Endometrial microvascular endothelial cells (primary cell): ENCODE measurements around the gene GORASP2. TPM values are rescaled to one million over a fixed set of nuclear protein-coding genes. Genes with fewer than 3 reads are reported as not detected.
"Not testable (repeated sequence)": the region's sequence is repeated elsewhere in the genome, so short reads cannot be mapped to it uniquely, and the experiment has no call there.

Experiments
- in situ Hi-C: cut with HindIII; loops from 2 replicates; pipeline ENCODE4 v1.10.0; 2017; ENCODE audit warnings: low sequenced_read_pairs, low pct_unique_long_range_greater_than_20kb; ENCODE audit errors: inconsistent ontology term
- total RNA-seq: library from RNA; depleted of rRNA; stranded (reverse); fragments of >200 nt; gene quantifications from one replicate; pipeline ENCODE4 v1.2.3, GENCODE V29; 2015; ENCODE audit errors: inconsistent ontology term

The GORASP2 gene
- total RNA-seq, 1 donor from 2014 or later = 82.4 TPM

- in situ Hi-C loops = not testable (repeated sequence)
Observed at GRCh38 chr2:170921873-170922272, 7.2 kb upstream of the GORASP2 start.

- in situ Hi-C loops = no loop called here
Observed at GRCh38 chr2:170922634-170923494, 6.2 kb upstream of the GORASP2 start.

GRCh38 chr2:170923799-170924198, 5.3 kb upstream of the GORASP2 start:
- in situ Hi-C loops = no loop called here

- in situ Hi-C loops = no loop called here
Observed at GRCh38 chr2:170924969-170925368, 4.1 kb upstream of the GORASP2 start.

- in situ Hi-C loops = no loop called here
Observed at GRCh38 chr2:170925923-170926322, 3.1 kb upstream of the GORASP2 start.

GRCh38 chr2:170926743-170927297, 2.2 kb upstream of the GORASP2 start:
- in situ Hi-C loops = no loop called here

GRCh38 chr2:170928036-170928823, 823 bp upstream of the GORASP2 start:
- in situ Hi-C loops = no loop called here

- in situ Hi-C loops = no loop called here
Observed at GRCh38 chr2:170929686-170930050, 615 bp downstream of the GORASP2 start.

- in situ Hi-C loops = no loop called here
Observed at GRCh38 chr2:170930131-170930990, 1.3 kb downstream of the GORASP2 start.

- in situ Hi-C loops = no loop called here
Observed at GRCh38 chr2:170930991-170931266, 1.9 kb downstream of the GORASP2 start.

- in situ Hi-C loops = no loop called here
Observed at GRCh38 chr2:170932166-170932565, 3.1 kb downstream of the GORASP2 start.

GRCh38 chr2:170932948-170933347, 3.9 kb downstream of the GORASP2 start:
- in situ Hi-C loops = no loop called here

GRCh38 chr2:170937709-170938379, 8.8 kb downstream of the GORASP2 start:
- in situ Hi-C loops = no loop called here

- in situ Hi-C loops = no loop called here
Observed at GRCh38 chr2:170940066-170940465, 11.0 kb downstream of the GORASP2 start.

- in situ Hi-C loops = no loop called here
Observed at GRCh38 chr2:170942615-170943014, 13.6 kb downstream of the GORASP2 start.

- in situ Hi-C loops = no loop called here
Observed at GRCh38 chr2:170943041-170943440, 14.0 kb downstream of the GORASP2 start.

- in situ Hi-C loops = no loop called here
Observed at GRCh38 chr2:170943596-170943995, 14.5 kb downstream of the GORASP2 start.

- in situ Hi-C loops = no loop called here
Observed at GRCh38 chr2:170944545-170944944, 15.5 kb downstream of the GORASP2 start.

GRCh38 chr2:170949415-170949814, 20.4 kb downstream of the GORASP2 start:
- in situ Hi-C loops = no loop called here
